Activated naive CD4-positive, alpha-beta T cell treated with anti-CD3 and anti-CD28 coated beads, Interleukin-2, amount 50 U/mL, for 24 hours (primary cell): ENCODE results near the gene TXNRD2.

Experiments used
- H3K27ac Mint-ChIP-seq: one replicate; pipeline ENCODE4 v1.8.0; 2021; ENCODE audit warnings: mild to moderate bottlenecking, mixed read lengths
- H3K27me3 Mint-ChIP-seq: one replicate; pipeline ENCODE4 v1.8.0; 2021; ENCODE audit warnings: mixed read lengths
- H3K36me3 Mint-ChIP-seq: one replicate; pipeline ENCODE4 v1.8.0; 2021; ENCODE audit warnings: mixed read lengths
- H3K4me1 Mint-ChIP-seq: one replicate; pipeline ENCODE4 v1.8.0; 2021; ENCODE audit warnings: mixed read lengths
- H3K4me3 Mint-ChIP-seq: one replicate; pipeline ENCODE4 v1.8.0; 2021; ENCODE audit warnings: mild to moderate bottlenecking, mixed read lengths
- H3K9me3 Mint-ChIP-seq: one replicate; pipeline ENCODE4 v1.8.0; 2021; ENCODE audit warnings: mixed read lengths

Gene TXNRD2

GRCh38 chr22:19876941-19877625 is 64.5 kb downstream of the TXNRD2 start:
- Mint-ChIP-seq H3K27ac (no peak overlapping the region), H3K36me3 (no peaks in the 10 kb centered on the region), H3K4me1 (peaks cover 10% of the 10 kb centered on the region), H3K27me3 (no peaks in the 10 kb centered on the region), H3K4me3 (no peak overlapping the region), H3K9me3 (no peaks in the 10 kb centered on the region)

- no peak overlapping the region for H3K4me3 Mint-ChIP-seq
- H3K27me3 Mint-ChIP-seq = no peaks in the 10 kb centered on the region
- H3K36me3 Mint-ChIP-seq = no peaks in the 10 kb centered on the region
- no peaks in the 10 kb centered on the region for H3K9me3 Mint-ChIP-seq
- no peak overlapping the region for H3K27ac Mint-ChIP-seq
- H3K4me1 Mint-ChIP-seq = peaks cover 10% of the 10 kb centered on the region
These were observed 65.2 kb downstream of the TXNRD2 start for GRCh38 chr22:19876314-19876940.

DNA sequence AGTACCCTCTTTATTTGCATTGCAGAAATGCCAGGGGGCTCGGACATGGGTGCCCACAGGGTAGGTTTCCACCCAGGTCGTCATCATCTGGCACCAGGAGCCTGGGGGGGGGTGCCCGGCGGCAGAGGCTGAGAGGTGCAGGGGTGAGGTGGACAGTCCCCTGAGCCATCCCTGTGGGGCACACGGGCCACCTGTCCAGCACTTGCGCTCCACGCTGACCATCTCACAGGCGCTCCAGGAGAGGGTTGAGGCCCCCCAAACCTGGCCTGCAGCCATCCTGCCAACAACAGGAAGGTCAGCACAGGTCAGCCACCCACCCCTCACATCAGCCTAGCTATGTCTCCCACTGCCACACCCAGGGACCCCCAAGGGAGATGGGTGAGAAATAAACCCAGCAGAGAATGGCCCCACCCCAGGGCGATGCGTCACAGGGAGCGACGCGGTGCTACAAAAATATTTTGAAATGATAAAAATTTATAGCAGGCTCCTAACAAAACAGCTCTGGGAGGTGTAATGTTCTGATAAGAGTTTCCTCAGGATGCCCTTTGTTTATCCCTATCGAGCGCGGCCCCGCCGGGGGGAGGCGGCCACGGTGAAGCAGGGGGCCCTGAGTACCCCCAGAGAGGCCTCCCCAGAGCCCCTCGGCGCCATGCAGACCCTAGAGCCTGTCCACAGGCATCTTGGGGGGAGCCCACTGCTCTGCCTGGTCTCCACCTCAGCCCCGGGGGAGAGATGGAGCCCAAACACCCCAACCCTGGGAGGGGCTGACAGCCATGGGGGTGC is 65.9 kb downstream of the TXNRD2 start:
- no peaks in the 10 kb centered on the region for H3K27me3 Mint-ChIP-seq

GRCh38 chr22:19875061-19875530 is 66.5 kb downstream of the TXNRD2 start:
- no peak overlapping the region for H3K4me3 Mint-ChIP-seq
- H3K27me3 Mint-ChIP-seq = no peaks in the 10 kb centered on the region
- H3K9me3 Mint-ChIP-seq = no peaks in the 10 kb centered on the region
- H3K36me3 Mint-ChIP-seq = no peaks in the 10 kb centered on the region
- H3K4me1 Mint-ChIP-seq = peaks cover 10% of the 10 kb centered on the region
- no peak overlapping the region for H3K27ac Mint-ChIP-seq

More for the DNA sequence above, 65.9 kb downstream of the TXNRD2 start:
- no peak overlapping the region for H3K4me3 Mint-ChIP-seq
- no peak overlapping the region for H3K27ac Mint-ChIP-seq
- H3K4me1 Mint-ChIP-seq = peaks cover 10% of the 10 kb centered on the region
- H3K9me3 Mint-ChIP-seq = no peaks in the 10 kb centered on the region
- H3K36me3 Mint-ChIP-seq = no peaks in the 10 kb centered on the region

DNA sequence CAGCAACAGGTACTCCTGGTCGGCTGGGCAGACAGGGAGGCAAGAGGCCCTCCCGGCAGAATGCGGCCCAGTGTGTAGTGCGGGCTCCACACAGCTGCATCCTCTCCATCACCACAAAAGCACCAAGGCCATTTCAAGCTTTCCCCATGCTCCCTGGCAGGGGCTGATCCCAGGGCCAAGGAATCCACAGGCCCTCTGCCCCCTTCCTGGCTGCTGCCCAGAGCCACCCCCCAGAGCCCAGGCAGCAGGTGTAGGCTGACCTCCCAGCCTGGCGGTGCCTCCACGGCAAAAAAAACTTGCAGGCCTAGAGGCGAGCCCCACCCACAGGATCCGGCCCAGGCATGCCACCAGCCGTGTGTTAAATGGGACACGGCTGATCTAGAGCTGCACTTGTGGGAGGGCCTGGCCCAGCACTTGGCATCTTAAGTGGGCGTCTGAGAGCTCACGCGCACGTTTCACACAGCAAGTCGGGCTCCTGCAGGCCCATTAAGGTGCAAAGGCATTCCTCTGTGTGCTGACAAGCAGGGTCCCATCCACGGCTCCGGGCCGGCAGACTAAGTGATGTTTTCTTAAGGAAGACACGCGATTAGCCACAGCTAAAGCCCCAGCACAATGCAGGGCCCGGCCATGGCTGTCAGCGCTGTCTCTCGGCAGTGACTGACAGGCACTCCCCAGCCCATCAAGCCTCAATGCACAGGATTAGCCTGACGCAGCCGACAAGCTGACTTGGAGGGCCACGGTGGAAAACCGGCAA is 67.1 kb downstream of the TXNRD2 start:
- Mint-ChIP-seq H3K27ac (peak overlapping the region; percentile 17), H3K27me3 (no peaks in the 10 kb centered on the region), H3K36me3 (no peaks in the 10 kb centered on the region), H3K9me3 (no peaks in the 10 kb centered on the region), H3K4me1 (peaks cover 10% of the 10 kb centered on the region), H3K4me3 (no peak overlapping the region)

- Mint-ChIP-seq H3K4me1 (peaks cover 10% of the 10 kb centered on the region), H3K27ac (peak overlapping the region; percentile 17), H3K36me3 (no peaks in the 10 kb centered on the region), H3K9me3 (no peaks in the 10 kb centered on the region), H3K4me3 (peak overlapping the region; percentile 19), H3K27me3 (no peaks in the 10 kb centered on the region)
These were observed 67.7 kb downstream of the TXNRD2 start for GRCh38 chr22:19873960-19874306.

DNA sequence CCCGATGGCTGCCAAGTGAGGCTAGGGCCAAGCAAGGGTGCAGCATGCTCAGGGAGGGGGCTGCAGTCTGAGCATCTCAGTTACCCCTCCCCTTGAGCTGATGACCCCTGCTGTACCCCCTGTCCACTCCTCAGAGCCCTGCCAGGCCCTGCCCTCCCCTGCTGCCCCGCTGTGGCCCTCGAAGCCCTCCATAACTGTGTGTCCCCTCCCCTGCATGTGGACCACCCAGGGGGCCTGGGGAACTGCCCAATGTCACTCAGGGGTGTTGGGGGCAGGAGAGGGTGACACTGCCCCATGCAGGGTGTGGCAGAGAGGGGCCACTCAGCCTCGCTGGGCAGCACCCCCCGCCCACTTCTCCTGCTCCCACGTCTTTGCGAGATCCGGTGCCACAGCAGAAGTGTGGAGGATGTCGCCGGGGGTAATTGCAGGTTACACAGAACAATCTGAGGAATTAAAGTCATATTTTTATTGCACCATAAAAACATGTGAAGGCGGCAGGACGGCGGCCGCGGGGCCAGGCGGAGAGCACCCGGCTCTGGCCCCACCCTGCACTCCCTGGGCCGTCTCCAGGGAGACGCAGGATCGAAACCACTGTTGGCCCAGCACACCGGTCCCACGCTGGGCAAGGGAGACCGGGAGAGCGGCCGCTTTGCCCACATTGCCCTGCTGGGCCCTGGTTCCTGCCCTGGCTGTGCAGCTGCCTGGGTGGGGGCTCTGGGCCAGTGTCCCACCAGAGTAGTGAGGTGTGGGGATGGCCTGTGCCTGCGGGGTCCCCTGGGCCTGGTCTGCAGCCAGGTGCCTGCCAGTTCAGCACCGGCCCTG is 68.3 kb downstream of the TXNRD2 start:
- Mint-ChIP-seq H3K36me3 (no peaks in the 10 kb centered on the region), H3K27ac (no peak overlapping the region), H3K9me3 (no peaks in the 10 kb centered on the region), H3K4me1 (peaks cover 10% of the 10 kb centered on the region), H3K4me3 (no peak overlapping the region), H3K27me3 (no peaks in the 10 kb centered on the region)

GRCh38 chr22:19872779-19873137 is 68.9 kb downstream of the TXNRD2 start:
- Mint-ChIP-seq H3K4me1 (peaks cover 10% of the 10 kb centered on the region), H3K36me3 (no peaks in the 10 kb centered on the region), H3K27ac (no peak overlapping the region), H3K9me3 (no peaks in the 10 kb centered on the region), H3K4me3 (no peak overlapping the region), H3K27me3 (no peaks in the 10 kb centered on the region)

DNA sequence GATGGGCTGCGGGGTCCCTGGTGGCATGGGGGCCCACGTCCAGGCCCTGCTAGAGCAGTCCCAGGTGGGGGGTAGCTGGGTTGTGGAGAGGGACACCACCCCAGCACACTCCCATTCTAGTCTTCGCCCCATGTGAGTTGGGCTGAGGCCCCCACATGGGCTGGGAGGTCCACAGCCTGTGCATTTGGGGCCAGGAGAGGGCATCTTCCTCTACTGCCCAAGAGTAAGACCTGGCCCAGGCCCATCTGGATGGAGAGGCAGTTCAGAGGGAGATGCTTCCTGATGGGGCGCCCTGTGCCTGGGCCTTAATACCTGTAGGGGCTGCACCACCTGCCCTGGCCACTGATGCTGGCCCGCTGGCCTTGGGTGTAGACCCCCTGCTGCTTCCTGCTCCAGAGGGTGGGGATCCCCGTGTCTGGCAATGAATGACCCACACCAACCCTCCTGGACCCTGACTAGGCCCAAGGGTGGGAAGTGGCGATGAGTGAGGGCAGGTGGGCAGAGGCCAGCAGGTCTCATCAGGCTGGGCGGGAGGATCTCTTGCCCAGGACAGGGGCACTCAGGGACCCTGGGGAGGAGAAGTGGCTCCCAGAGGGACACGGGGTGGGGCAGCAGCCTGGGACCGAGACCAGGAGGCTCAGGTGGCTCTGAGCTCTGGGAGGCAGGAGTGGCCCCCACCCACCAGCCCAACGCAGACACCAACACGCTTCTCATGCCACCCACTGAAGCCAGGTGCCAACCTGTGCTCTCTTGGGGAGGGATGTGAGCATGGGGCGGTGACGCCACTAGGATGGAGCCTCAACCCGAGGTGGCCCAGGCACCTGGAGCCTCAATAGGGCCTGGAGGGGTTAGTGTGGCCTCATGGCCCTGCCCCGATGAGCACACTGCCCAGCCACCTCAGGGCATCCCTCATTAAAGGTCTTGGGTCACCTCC is 69.5 kb downstream of the TXNRD2 start:
- Mint-ChIP-seq H3K27me3 (no peaks in the 10 kb centered on the region), H3K4me1 (peaks cover 10% of the 10 kb centered on the region), H3K4me3 (no peak overlapping the region), H3K36me3 (no peaks in the 10 kb centered on the region), H3K27ac (no peak overlapping the region), H3K9me3 (no peaks in the 10 kb centered on the region)

DNA sequence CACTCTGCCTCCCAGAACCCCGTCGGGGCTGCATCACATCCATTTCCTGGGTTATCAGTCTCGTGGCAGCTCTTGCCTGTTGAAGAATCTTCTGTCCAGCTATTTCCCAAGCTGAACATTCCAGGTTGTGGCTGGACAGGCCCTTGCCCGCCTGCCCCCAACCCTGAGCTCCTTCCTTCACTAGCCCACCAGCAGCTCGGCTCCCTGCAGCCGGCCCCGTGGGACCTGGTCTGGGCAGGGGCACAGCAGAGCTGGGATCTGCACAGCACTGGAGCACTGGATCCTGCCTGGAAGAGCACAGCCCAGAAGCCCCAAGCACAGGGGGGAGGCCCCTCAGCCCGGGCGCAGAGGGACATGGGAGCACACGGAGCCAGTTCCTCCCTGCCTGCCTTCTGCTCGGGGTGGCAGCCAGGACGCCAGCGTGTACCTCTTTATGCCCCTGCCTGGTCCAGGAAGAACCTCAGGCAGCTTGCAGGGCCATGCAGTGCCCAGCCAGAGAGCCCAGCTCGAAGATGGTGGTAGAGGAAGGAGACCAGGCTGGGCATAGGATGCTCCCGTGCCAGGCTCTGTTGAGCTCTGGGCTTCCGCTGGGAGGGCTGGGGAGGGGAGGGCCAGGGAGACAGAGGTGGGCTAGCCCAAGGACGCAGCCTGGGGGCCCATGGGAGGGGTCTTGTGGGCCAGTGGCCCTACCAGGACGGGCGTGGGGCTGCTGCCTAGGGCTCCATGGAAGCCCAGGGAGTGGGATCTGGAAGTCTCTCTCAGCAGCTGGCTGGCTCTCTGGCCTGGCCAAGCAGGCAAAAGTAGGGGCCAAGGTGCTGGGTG is 70.4 kb downstream of the TXNRD2 start:
- peaks cover 10% of the 10 kb centered on the region for H3K4me1 Mint-ChIP-seq
- no peaks in the 10 kb centered on the region for H3K27me3 Mint-ChIP-seq
- H3K9me3 Mint-ChIP-seq = no peaks in the 10 kb centered on the region
- H3K36me3 Mint-ChIP-seq = no peaks in the 10 kb centered on the region
- no peak overlapping the region for H3K4me3 Mint-ChIP-seq
- H3K27ac Mint-ChIP-seq = no peak overlapping the region

GRCh38 chr22:19870153-19871022 is 71.2 kb downstream of the TXNRD2 start:
- H3K27me3 Mint-ChIP-seq = no peaks in the 10 kb centered on the region
- no peaks in the 10 kb centered on the region for H3K9me3 Mint-ChIP-seq
- no peak overlapping the region for H3K4me3 Mint-ChIP-seq
- H3K4me1 Mint-ChIP-seq = peaks cover 13% of the 10 kb centered on the region
- no peak overlapping the region for H3K27ac Mint-ChIP-seq
- H3K36me3 Mint-ChIP-seq = no peaks in the 10 kb centered on the region

DNA sequence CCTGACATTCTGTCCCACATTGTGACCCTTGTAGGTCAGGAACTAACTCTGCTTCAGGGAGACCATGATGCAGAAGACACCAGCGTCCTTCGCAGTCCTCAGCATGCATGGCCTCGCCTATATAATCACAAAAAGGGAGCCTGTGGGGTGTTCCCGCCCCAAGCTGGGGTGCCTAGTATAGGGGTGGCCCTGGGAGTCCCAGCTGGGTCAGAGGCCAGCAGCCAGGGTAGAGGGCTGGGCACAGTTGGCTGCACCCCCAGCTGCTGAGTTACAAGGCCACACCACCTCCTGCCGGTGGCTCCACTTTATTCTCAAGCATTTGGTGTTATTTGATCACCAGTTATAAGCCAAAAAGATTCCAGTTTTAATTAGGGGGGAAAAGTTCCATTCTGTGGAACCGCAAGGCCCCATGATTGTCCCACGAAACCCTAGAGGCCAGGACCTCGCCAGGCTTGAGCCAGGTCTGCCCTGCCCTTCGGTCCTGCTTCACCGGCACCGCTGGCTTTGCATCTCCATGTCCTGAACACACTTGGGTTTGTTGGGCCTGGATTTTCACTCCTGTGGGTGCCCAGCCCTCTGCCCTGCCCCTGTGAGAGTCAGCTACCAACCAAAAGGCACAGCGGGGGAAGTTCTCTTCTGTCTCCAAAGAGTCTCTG is 72.0 kb downstream of the TXNRD2 start:
- no peaks in the 10 kb centered on the region for H3K36me3 Mint-ChIP-seq
- H3K4me1 Mint-ChIP-seq = peaks cover 15% of the 10 kb centered on the region
- no peak overlapping the region for H3K27ac Mint-ChIP-seq
- no peaks in the 10 kb centered on the region for H3K9me3 Mint-ChIP-seq
- no peaks in the 10 kb centered on the region for H3K27me3 Mint-ChIP-seq
- no peak overlapping the region for H3K4me3 Mint-ChIP-seq
